ENCODE results near the gene MACROD2.
"Not testable (repeated sequence)": the region's sequence is repeated elsewhere in the genome, so short reads cannot be mapped to it uniquely, and the experiment has no call there.

MACROD2 gene

DNA sequence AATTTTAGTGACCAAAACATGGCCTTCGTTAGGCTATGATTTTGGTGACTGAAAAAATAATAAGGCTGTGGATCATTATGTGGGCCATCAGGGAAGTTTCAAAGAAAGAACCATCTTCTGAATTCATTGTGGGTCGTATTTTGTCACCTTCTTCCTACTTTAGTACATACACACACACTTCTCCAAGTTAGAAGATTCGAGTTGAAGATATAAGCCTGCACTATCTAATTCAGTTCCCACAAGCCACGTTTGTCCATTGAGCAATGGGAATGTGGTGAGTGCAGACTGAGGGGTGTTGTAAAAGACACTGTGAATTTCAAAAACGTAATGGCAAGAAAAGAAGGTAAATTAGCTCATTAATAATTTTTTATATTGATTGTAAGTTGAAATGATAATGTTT is 1812.0 kb downstream of the MACROD2 start:
- H3K9ac ChIP-seq, result no peak overlapping the region
- H4K20me1 ChIP-seq, result no peaks in the 10 kb centered on the region
- no peaks in the 10 kb centered on the region for H3K36me3 ChIP-seq
- no peak overlapping the region for H3K4me3 ChIP-seq
- TF ChIP-seq Cebpa-rat (IDR thresholded peaks at IDR 0.05), result no peak
- H3K4me2 ChIP-seq, result no peak overlapping the region
- peaks cover 6% of the 10 kb centered on the region; the same call in 1 of the 2 replicates for H3K9me3 ChIP-seq
- no peaks in the 10 kb centered on the region for H3K27me3 ChIP-seq
- H3K4me1 ChIP-seq, result no peaks in the 10 kb centered on the region
- H3K27ac ChIP-seq, result no peak overlapping the region

DNA sequence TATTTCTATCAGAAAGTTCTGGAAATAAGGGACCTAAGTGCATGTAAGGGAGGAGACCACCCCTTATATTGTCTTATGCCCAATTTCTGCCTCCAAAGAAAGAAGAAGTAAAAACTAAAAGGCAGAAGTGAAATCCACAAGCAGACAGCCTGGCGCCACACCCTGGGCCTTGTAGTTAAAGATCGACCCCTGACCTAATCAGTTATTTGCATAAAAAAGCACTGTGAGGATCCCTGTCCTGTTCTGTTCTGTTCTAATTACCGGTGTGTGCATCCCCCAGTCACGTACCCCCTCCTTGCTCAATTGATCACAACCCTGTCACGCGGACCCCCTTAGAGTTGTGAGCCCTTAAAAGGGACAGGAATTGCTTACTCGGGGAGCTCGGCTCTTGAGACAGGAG is 1812.5 kb downstream of the MACROD2 start:
- not testable (repeated sequence) for H4K20me1 ChIP-seq, H3K27ac ChIP-seq, H3K9ac ChIP-seq, H3K27me3 ChIP-seq, H3K36me3 ChIP-seq, H3K9me3 ChIP-seq, H3K4me2 ChIP-seq, H3K4me3 ChIP-seq, H3K4me1 ChIP-seq

DNA sequence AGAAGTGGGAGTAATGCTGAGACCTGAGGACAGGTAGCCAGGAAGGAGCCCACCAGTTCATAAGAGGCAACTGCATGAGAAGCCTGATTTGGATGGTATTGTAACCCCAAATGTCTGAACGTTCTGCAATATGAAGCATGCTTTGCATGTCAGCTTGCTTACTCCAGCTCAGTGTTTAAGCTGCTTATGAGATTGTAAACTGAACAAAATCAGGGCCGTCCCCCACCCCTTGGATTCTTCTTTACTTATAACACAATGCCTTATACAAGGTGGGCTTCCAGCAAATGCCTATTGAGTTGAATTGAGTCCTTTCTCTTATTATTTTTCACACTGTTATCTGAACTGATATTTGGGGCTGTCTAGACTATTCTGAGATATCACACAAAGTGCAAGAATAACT is 1816.6 kb downstream of the MACROD2 start:
- peaks cover 6% of the 10 kb centered on the region; the same call in 1 of the 2 replicates for H3K9me3 ChIP-seq
- no peak overlapping the region for H3K27ac ChIP-seq
- no peak for TF ChIP-seq Cebpa-rat (IDR thresholded peaks at IDR 0.05)
- no peaks in the 10 kb centered on the region for H3K4me1 ChIP-seq
- no peaks in the 10 kb centered on the region for H3K36me3 ChIP-seq
- H3K4me3 ChIP-seq, result no peak overlapping the region
- no peaks in the 10 kb centered on the region for H3K27me3 ChIP-seq
- no peak overlapping the region for H3K4me2 ChIP-seq
- no peaks in the 10 kb centered on the region for H4K20me1 ChIP-seq
- H3K9ac ChIP-seq, result no peak overlapping the region

DNA sequence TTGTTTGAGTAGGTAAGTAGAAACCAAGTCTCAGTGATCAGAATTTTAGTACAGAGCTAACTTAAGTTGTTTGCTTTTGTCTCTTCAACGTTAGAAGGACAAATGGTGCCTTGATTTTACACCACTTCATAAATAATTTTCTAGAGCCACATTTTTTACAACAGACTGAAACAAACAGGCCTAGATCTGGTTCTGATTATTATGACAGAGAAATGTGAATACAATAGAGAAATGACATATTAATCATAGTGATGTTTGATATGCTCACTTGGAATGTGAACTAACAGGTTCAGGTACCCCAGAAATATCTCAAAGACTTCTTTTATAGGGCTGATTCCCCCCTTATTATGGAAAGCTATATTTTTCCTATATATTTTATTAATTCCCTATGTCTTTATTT is 1817.4 kb downstream of the MACROD2 start:
- Histone ChIP-seq H3K9me3 (peaks cover 4% of the 10 kb centered on the region; the same call in 1 of the 2 replicates), H3K36me3 (no peaks in the 10 kb centered on the region), H3K4me2 (no peak overlapping the region), H3K27ac (no peak overlapping the region), H3K9ac (no peak overlapping the region), H3K4me3 (no peak overlapping the region), H3K4me1 (no peaks in the 10 kb centered on the region), H3K27me3 (no peaks in the 10 kb centered on the region), H4K20me1 (no peaks in the 10 kb centered on the region)
- no peak for TF ChIP-seq Cebpa-rat (IDR thresholded peaks at IDR 0.05)

DNA sequence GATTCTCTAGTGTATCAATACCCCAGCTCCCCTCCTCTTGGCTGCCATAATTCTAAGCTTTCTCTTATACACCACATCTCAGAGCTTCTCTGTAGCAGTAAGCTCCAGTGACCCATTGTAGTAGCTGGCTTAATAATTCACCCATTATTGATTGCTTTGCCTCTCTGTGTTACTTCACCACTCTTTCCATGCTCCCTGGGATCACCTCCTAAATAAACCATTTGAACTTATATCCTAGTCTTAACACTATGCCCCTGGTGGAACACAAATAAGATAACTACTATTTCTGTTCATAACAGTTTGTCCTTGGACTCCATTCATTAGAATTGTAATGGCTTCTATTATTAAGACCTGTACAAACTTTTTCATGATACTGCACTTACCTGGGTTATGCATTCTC is 1819.0 kb downstream of the MACROD2 start:
- Histone ChIP-seq H3K4me2 (no peak overlapping the region), H3K36me3 (no peaks in the 10 kb centered on the region), H4K20me1 (no peaks in the 10 kb centered on the region), H3K27ac (no peak overlapping the region), H3K4me3 (no peak overlapping the region), H3K27me3 (no peaks in the 10 kb centered on the region), H3K9ac (no peak overlapping the region), H3K9me3 (no peaks in the 10 kb centered on the region), H3K4me1 (no peaks in the 10 kb centered on the region)
- TF ChIP-seq Cebpa-rat (IDR thresholded peaks at IDR 0.05), result no peak

DNA sequence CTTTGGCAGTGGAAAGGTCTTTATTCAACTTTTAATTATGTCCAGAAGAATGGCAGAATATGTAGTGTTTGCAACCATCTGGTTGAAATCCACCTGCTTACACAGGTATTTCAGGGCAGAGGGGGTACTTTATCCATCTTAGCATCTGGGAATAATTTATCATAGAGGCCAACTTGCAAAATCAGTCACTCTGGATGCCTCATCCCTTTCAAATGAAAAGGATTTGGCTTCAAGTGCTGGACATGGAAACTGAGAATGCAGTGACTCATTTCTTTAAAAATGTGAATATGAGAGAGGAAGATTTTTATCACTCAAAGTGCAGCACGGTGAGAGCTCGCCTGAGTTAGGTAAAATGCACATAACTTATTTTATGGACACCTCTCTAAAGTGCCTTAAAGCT is 1819.6 kb downstream of the MACROD2 start:
- H3K4me3 ChIP-seq, result no peak overlapping the region

DNA sequence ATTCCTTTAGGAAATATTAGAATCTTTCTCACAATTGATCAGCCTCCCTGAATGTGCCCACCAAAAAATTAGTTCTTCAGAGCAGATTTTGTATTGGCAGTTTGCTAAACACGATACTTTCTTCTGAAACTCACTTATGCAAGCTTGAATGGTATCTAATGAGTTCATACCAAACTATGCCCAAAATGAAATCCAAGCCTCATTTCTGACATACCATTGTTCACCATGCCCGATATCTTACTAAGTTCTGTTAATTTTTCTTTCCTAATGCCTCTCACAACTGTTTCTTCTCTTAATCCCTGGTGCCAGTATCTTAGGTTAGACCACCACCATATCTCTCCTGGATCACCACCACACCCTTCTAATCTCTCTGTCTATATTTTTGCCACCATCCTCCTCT is 1822.0 kb downstream of the MACROD2 start:
- no peaks in the 10 kb centered on the region for H4K20me1 ChIP-seq
- H3K4me1 ChIP-seq, result no peaks in the 10 kb centered on the region
- H3K27ac ChIP-seq, result no peak overlapping the region
- no peaks in the 10 kb centered on the region for H3K27me3 ChIP-seq
- no peaks in the 10 kb centered on the region for H3K9me3 ChIP-seq
- no peak for TF ChIP-seq Cebpa-rat (IDR thresholded peaks at IDR 0.05)
- no peak overlapping the region for H3K4me3 ChIP-seq
- H3K4me2 ChIP-seq, result no peak overlapping the region
- no peaks in the 10 kb centered on the region for H3K36me3 ChIP-seq
- H3K9ac ChIP-seq, result no peak overlapping the region

More for the DNA sequence above, 1819.6 kb downstream of the MACROD2 start:
- no peaks in the 10 kb centered on the region for H3K27me3 ChIP-seq
- no peaks in the 10 kb centered on the region for H3K9me3 ChIP-seq
- no peak overlapping the region for H3K9ac ChIP-seq
- no peaks in the 10 kb centered on the region for H3K36me3 ChIP-seq
- no peak for TF ChIP-seq Cebpa-rat (IDR thresholded peaks at IDR 0.05)
- H3K4me1 ChIP-seq, result no peaks in the 10 kb centered on the region
- H4K20me1 ChIP-seq, result no peaks in the 10 kb centered on the region
- H3K4me2 ChIP-seq, result no peak overlapping the region
- no peak overlapping the region for H3K27ac ChIP-seq

DNA sequence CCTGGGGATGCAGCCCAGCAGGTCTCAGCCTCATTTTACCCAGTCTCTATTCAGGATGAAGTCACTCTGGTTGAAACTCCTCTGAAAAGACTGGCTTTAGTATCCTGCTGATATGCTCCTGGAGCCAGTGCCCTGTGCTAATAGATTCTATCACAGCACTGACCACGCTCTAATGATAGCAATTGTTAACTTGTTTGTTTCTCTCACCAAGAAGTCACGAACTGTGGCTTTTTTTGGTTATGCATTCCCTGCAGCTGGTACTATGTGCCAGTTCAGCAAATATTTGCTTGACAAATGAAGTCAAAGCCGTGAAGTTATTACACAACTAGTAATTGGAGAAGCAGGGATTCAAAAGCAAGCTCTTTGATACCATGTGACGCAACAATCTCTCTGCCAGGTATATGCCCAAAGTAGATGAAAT is 1823.3 kb downstream of the MACROD2 start:
- Histone ChIP-seq H3K9ac (no peak overlapping the region), H3K4me1 (no peaks in the 10 kb centered on the region), H3K4me3 (no peak overlapping the region), H3K36me3 (no peaks in the 10 kb centered on the region), H4K20me1 (no peaks in the 10 kb centered on the region), H3K27me3 (no peaks in the 10 kb centered on the region), H3K27ac (no peak overlapping the region), H3K4me2 (no peak overlapping the region), H3K9me3 (no peaks in the 10 kb centered on the region)
- TF ChIP-seq Cebpa-rat (IDR thresholded peaks at IDR 0.05), result no peak

DNA sequence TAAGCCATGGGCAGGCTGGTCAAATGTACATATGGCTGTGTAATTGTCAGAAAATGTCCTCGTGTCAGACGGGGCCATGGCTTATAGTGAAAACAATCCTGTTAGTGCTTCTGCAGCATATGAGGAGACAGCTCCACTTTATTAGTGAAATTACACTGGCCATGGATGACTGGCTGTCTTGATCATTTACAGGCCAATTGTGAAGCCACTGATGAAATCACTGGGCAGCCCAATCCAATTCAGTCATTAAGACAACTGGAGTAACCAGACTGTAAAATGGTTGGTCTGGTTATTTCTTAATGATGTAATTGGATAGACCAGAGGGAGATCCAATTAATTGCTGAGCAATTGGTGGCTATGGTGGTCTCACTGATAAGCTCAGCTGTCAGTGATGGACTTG is 1828.4 kb downstream of the MACROD2 start:
- H3K27ac ChIP-seq, result no peak overlapping the region
- no peak for TF ChIP-seq Cebpa-rat (IDR thresholded peaks at IDR 0.05)
- no peak overlapping the region for H3K4me2 ChIP-seq
- no peaks in the 10 kb centered on the region for H3K27me3 ChIP-seq
- H3K36me3 ChIP-seq, result no peaks in the 10 kb centered on the region
- no peaks in the 10 kb centered on the region for H3K4me1 ChIP-seq
- H3K4me3 ChIP-seq, result no peak overlapping the region
- H4K20me1 ChIP-seq, result no peaks in the 10 kb centered on the region
- no peaks in the 10 kb centered on the region for H3K9me3 ChIP-seq
- no peak overlapping the region for H3K9ac ChIP-seq

DNA sequence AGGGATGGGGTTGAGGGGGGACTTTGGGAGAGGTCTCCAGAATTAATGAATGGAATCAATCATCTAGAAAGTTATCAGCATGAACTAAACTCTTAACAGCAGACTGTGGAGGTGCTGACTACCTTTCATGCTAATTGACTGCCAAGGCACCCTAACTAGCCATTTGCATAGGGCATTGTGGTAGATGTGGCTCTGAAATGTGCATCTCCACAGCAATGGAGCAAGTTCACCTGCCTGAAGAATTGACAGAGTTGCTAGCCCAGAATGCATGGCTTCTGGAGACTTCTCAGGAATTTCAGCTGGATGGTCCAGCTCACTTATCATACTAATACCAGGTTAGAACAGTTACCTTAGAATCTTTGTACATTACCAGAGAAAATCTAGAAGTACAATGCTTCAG is 1832.3 kb downstream of the MACROD2 start:
- H4K20me1 ChIP-seq, result no peaks in the 10 kb centered on the region

DNA sequence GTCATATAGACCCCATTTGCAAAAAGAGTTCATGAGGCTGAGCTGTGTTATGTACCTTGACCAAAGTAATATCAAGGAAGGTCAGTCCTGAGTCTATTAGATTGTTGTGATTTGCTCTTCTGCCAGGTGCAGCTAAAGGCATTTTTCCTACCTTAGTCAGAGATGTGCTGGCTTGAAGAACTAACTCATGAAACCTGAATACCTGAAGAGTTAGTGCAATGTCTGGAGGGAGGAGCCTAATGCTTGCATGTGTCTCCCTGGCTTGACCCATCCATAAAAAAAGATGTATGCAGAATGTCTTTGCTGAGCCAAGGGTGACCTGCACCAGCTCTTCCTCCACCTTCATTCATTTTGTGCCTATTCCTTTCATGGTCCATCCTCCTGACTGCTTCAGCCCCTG is 1835.9 kb downstream of the MACROD2 start:
- H3K36me3 ChIP-seq, result no peaks in the 10 kb centered on the region
- no peaks in the 10 kb centered on the region for H3K27me3 ChIP-seq
- no peaks in the 10 kb centered on the region for H3K9me3 ChIP-seq
- TF ChIP-seq Cebpa-rat (IDR thresholded peaks at IDR 0.05), result no peak
- H4K20me1 ChIP-seq, result no peaks in the 10 kb centered on the region
- no peak overlapping the region for H3K27ac ChIP-seq
- peaks cover 6% of the 10 kb centered on the region; the same call in 1 of the 2 replicates for H3K4me1 ChIP-seq
- no peak overlapping the region for H3K4me2 ChIP-seq
- no peak overlapping the region for H3K9ac ChIP-seq
- no peak overlapping the region for H3K4me3 ChIP-seq

More for the DNA sequence above, 1832.3 kb downstream of the MACROD2 start:
- Histone ChIP-seq H3K4me3 (no peak overlapping the region), H3K4me2 (no peak overlapping the region), H3K9me3 (no peaks in the 10 kb centered on the region), H3K9ac (no peak overlapping the region), H3K36me3 (no peaks in the 10 kb centered on the region), H3K27me3 (no peaks in the 10 kb centered on the region), H3K4me1 (no peaks in the 10 kb centered on the region), H3K27ac (no peak overlapping the region)
- TF ChIP-seq Cebpa-rat (IDR thresholded peaks at IDR 0.05), result no peak

Data from BLaER1 (cell line).